NK-92 (cell line): ENCODE data around the gene UBP1.
"Not testable (repeated sequence)": the region's sequence is repeated elsewhere in the genome, so short reads cannot be mapped to it uniquely, and the experiment has no call there.

Experiments used
- DNase-seq: peaks from one replicate; lab custom pipeline; 2025; ENCODE audit not compliant: unreplicated experiment; lab: John Stamatoyannopoulos, UW

The UBP1 gene

DNA sequence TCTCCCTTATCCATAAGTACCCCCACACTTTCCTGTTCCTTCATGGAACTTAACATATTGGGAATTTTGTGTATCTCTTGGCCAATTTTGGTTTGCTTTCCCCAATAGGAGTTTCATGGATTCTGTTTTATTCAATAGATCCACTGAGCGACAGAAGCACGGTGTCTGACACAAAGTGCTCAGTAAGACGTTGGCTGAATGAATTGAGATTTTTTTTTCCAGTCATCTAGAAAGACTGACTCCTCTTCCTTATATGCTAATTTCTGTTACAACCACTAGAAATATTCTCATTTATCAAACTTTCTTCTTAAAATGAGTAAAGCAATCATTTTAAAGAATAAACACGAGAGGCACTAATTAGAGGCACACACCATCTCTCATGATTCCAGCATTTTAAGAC, 48.1 kb downstream of the UBP1 start:
- no peak for DNase-seq

DNA sequence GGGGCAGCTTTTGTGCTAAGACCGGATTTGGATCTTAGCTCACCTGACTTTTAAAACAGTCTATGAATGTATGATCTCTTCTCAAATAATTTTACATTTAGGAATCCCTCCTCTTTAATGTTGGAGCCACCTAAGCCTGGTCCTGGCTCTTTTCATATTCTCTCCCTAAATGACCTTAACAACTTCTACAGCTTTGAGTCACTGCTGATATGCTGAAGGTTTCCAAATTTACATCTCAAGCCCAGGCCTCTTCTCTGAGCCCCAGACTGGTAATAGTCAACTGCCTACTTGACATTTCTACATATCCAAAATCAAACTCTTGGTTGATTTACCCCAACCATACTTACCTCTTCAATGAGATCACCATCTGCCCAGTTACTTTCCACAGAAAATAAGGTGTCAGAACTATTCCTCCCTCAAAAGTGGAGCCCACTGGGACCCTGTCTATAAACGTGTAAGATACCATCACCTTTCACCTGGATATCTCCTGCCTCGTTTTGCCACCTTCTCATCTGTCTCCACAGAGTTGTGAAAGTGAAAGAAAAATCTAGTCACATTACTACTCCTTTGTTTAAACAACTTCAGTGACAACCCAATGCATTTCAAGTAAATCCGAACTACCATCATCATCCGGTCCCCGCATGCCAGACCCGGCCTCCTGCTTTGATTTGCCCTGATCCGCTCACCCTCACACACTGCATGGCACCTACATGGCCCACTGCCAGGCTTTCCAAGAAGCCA, 48.8 kb downstream of the UBP1 start:
- DNase-seq = no peak

DNA sequence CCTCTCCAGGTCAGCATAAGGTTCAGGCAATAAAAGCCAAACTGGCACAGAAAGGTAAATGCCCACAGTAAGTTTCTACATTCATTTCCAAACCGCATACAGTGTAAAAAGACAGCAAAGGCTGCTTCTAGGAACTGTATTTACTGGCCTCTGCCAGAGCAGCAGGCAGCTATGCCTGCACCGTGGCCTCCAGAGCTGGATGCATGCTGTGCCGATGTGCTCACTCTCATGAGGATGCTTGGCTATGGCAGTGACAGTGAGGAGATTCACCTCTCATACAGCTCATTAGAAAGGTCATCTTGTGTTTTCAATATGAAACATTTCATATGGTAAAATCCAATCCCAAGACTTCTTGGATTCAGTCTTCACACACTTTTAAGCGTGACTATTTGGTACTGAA, 50.3 kb downstream of the UBP1 start:
- DNase-seq = no peak

DNA sequence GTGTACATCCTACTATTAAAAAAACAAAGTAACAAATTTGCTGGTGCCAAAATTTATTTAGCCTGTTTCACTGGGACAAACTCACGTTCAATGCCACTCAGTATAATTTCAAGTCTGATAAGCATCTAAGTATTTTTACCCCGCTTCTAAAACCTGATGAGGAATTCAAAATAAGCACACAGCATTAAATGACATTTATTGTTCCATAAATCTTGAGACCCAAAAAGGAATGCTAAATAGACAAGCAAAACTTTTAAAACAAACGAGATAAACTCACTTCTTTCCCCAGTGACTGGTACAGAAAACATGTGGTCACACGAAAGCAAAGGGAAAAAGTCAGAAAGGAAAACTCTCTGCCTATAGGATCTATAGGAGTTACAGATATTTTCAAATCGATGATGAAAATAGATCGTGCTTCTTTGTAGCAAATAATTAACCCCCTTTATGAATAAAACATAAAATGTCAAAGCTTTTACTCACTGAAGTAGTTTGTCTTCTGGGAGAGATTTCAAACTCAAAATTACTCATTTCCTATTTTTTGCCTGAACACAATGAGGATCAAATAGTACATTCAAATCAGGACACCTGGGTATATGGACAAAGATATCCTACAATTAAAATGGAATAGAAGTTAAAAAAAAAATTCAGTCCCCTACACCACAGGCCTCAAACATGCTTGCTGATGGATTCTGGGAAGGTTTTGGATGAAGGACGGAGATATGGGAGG, 51.7 kb downstream of the UBP1 start:
- no peak for DNase-seq

DNA sequence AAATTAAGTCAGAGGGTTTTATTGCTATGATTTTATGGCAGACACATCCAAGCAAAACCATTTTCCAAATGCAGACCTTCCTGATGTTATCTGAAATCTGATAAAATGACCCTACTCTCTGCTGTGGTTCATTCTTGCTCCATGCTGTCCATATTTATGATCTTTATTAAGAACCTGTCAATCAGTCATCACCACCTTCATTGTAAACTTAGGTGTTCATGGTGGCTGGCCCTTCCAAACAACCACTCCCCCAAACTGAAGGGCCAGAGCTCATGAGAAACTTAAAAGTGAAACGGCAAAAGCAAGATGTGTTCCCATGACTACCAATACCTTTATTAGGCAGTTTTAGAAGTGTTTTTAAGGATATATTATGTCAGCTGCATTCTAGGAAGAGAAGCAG, 53.6 kb downstream of the UBP1 start:
- no peak for DNase-seq

DNA sequence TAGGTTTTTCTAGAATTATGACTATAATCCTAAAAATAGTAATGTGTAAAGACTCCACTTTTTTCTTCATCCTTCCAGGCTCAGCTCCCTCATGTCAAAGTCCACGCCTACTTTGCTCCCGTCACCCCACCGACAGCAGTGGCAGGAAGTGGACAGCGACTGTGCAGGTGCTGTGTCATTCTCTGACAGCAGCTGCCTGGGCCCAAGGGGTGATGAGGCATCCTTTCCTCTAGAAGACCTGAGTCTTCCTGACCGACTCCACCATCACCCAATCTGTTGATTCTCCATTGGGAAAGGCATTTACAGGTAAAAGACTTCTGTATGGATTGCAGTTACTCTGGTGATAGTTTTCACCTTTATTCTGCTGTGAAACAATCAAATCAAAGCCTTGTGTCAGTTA, 54.8 kb downstream of the UBP1 start:
- no peak for DNase-seq

DNA sequence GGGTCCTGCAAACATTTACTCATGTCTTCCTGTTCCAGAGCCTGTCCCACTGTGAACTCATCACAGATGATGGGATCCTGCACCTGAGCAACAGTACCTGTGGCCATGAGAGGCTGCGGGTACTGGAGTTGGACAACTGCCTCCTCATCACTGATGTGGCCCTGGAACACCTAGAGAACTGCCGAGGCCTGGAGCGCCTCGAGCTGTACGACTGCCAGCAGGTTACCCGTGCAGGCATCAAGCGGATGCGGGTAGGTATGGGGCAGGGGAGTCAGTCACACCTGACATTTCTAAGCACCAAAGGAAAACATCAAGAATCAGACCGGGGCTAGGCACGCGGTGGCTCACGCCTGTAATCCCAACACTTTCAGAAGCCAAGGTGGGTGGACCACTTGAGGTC, 56.3 kb downstream of the UBP1 start:
- DNase-seq = no peak

DNA sequence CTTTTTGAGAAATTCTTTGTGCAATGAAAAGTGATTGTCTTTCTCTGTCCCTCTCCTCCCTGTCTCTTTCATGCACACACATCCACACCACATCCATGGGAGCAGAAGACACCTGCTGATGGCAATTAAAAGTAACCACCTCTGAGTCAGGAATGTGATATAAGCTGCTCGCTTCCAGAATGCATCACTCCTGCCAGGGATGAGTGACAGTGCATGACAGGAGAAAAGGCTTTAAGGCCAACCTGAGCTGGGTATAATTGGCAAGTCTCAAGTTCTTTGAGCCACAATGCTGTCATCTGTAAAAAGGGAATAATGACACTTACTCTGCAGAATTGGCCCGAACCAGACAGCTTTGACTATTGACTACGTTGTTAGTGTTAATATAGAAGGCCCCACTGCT, 59.6 kb downstream of the UBP1 start:
- no peak for DNase-seq

DNA sequence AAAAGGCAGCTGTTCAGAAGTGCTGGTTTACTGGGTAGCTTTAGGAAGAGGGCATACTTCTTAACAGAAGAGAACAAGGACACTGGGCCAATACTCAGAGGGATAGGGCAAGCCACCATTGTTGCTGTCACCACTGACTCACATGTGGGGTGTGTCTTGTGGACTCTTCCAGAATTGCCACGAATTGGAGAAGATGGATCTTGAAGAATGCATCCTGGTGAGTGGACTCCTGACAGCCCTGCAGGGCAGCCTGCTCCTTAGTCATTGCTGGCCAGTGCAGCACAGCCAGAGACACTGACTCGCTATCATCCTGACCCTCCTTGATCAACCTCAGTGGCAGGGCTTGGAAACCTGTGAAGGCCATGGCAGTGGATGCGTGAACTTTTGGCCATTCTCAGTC, 62.3 kb downstream of the UBP1 start:
- no peak for DNase-seq

DNA sequence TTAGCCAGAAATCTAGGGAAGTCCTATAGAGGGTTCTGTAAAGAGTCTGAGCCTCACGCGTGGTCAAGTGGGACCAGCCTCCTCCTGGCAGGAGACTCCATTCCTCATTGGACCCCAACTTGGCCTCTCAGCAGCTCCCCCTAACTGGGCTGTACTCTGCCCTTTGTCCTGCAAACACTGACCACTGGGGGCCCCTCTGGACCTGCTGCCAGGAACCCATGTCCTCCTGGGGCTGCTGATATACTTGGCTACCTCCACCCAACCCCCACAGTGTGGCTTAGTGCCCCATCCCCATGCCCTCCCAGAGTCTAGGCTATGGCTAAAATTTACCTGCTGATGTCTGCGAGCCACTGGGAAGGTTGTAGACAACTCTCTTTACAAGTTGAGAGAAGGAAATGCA, 62.7 kb downstream of the UBP1 start:
- DNase-seq = no peak

DNA sequence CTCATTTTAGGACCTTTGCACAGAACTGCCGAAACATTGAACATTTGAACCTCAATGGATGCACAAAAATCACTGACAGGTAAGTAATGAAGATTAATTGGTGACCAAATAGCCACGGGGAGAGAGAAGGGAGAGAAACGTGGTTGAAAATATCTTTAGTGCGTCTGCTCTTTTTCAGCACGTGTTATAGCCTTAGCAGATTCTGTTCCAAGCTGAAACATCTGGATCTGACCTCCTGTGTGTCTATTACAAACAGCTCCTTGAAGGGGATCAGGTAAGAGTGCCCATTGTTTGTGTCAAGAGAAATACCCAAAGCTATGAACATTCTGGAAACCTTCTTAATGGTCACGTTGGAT, 67.1 kb downstream of the UBP1 start:
- no peak for DNase-seq

DNA sequence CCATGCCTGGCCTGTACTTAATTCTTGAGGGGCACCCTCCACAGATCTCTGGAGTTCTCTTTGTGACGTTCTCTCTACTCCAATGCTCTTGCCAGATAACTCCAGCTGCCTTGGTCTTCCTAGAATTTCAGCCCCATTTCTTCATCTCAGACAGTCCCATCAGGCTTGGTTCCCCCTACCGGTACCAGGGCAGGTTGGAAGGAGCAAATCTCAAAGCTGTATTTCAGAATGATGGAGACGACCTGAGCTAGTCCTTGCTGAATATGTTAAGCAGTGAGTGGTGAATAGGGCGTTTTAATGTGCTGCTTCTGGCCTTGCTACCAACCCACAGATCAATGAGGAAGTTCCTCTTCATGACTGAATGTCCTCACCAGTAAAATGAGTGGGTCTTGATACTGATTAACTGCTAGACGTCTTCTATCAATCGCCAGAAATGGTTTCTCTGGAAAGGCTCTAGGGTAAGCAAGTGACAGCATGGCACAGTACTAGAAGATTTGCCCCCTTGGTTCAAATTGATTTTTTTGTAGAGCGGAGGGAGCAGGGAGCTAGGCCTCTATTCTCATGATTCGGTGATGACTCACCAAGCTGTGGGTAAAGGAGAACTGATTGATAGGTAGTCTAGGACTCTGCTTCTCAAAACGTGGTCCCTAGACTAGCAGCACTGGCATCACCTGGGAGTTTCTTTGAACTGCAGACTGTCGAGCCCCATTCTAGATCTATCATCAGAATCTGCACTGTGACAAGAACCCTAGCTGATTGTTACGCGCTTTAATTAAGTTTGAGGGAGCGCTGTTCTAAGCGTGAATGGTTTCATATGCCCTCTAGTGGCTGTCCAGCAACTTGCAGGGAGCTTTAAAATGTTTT, 67.8 kb downstream of the UBP1 start:
- no peak for DNase-seq

DNA sequence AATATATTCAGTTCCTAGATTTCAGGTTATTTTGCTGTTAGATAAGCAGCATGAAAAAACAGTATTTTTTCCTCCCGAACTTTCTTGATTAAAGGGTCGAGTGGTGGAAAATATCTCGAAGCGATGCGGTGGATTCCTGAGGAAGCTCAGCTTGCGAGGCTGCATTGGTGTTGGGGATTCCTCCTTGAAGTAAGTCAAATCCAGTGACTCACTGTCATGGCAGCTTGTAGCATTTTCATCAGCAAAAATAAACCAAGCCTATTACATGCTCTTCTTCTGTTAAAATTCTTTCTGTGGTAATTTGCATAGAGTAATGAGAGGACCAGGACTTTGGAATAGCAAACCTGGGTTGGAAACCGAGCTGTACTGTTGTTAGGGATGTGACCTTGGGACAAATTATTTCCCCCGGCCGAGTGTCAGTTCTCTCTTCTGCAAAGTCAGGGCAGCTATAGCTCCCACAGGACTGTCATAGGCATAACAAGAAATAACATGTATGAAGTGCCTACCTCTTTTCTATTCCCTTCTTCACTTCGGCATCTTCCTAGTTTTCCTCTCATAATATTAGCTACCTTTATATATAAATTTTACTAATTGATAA, 75.6 kb downstream of the UBP1 start:
- no peak for DNase-seq

DNA sequence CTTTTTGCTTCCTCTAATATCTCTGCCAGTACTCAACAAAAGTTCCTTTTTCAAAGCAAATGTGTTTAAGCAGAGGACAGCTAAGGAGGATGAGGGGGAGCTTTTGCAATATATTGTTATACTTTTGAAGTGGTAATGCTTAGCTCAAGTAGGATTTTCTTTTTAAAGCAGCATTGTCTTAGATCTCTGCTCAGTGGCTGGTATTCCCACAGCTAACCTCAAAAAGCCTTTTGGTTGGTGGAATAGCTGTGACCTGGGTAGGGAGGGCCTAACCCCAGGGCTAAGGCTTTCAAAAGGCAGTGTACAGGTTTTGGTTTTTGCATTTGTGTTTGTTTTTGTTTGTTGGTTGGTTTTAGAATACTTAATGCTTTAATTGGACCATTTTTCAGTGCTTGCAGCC, 76.1 kb downstream of the UBP1 start:
- no peak for DNase-seq

DNA sequence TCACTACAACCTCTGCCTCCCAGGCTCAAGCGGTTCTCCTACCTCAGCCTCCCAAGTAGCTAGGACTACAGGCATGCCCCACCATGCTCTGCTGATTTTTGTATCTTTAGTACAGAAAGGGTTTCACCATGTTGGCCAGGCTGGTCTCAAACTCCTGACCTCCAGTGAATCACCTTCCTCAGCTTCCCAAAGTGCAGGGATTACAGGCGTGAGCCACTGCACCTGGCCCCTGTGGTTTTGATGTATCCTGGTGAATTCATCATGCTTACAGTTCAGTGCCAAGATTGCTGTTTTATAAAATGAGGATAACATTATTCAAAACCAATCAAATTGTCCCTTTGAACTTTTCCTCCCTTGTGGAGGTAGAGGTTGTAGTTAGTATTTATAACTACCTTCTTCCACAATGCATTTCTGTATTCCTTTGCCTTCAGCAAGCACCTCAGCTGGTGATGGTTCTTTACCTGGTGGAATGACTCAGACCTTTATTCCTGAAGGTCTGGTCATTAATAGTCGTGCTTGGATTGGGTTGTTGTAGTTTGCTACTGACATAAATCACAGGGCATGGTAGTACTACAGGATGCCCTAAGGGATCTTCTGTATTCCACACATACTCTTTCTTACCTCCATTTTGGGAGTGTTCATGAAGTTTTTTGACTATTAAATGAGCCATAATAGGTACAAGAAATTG, 76.9 kb downstream of the UBP1 start:
- DNase-seq = no peak

DNA sequence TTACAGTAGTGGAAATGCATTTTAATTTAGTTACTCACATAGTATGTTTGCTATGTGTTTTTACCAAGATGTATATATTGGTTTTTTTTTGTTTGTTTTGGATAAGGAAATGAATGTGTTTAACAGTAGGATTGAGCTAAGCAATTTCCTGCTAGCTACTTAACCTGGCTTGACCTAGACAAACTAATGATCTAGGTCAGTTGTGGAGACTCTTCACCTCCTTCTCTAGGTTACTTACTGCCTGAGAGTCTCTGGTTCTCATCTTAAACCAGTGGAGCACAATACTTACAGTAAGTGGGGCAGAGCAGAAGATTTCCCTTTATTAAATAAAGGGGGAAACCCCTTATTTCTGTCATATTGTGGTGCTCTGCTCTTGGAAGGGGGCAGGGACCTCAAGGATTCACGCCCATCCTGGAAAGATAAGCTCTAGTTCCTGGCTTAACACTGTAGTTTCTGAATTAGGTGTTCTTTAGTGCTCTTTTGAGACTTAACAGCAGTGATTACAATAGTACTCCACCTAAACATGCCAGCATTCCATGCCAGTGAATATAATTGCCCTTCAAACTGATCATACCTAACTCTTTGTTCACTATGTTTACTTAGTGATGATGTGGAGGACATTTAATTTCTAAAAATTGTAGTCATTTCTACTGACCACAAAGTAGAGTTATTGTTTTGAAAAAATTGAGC, 79.9 kb downstream of the UBP1 start:
- DNase-seq = no peak

DNA sequence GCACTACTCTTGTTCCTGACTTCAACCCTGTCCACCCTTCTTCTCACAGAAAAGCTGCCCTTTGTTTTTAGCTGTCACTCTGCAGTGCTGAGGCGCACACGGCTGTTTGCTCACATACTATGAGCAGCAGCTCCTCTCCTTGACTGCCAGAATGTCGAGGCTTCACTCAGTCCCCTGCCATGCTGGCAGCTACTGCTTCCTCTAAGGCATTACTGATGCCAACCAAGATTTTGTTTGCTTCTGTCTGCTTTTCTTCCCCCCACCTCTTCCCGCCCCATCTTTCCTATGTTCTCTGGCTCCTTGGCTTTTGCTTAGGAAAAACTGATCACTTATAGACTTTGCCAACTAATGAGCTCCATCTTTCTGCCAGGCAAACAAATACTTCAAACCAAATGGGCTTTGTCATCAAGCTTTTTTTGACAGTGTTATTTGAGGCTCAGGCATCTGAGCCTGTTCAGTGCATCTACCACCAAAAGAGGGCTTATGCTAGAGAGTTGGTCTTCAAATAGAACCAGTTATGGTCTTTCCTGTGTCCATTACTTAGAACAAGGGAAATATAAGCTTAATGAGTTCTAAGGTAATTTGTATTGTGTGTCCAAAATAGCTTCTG, 81.9 kb downstream of the UBP1 start:
- no peak for DNase-seq

DNA sequence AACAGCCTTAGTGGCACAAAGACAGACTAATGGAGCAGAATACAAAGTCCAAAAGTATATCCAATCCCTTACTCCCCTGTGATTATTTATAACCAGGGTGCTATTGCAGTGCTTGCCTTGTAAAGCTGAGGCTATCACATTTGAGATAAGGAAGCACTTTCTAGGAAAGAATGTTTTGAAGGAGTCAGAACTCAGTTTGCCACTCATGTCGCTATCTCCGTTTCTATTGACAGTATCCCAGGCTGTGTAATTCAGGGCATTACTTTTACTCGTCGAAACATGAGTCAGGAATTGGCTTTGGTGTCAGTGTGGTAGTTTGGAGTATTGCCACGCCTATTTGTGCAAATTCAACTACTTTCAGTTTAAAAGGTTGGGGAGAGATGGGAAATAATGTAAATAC, 84.6 kb downstream of the UBP1 start:
- DNase-seq = no peak

DNA sequence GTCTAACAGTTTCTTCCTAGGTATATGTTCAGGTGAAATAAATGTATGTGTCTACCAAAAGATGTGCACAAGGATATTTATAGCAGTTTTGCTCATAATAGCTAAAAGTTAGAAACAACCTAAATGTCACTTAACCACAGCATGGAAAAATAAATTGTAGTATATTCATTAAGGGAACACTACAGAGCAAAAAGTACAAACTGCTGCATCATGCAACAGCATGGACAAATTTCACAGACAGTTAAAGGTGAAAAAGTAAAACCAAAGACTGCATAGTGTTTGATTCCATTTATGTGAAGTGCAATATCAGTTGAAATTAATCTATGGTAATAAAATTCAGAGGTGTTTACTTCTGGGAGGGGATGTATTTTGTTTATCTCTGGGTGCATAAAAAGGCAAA, 100.4 kb downstream of the UBP1 start:
- no peak for DNase-seq

DNA sequence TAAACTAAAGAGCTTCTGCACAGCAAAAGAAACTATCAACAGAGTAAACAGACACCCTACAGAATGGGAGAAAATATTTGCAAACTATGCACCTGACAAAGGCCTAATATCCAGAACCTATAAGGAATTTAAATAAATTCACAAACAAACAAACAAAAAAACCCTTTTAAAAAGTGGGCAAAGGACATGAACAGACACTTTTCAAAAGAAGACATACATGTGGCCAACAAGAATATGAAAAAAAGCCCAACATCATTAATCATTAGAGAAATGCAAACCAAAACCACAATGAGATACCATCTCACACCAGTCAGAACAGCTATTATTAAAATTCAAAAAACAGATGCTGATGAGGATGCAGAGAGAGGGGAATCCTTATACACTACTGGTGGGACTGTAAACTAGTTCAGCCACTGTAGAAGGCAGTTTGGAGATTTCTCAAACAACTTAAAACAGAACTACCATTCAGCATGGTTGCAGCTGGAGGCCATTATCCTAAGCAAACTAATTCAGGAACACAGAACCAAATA, 101.2 kb downstream of the UBP1 start:
- not testable (repeated sequence) for DNase-seq
